Smooth muscle cell (in vitro differentiated cells): ENCODE data around the gene TMEM61. TPM values are rescaled to one million over a fixed set of nuclear protein-coding genes. Genes with fewer than 3 reads are reported as not detected.
"Not testable (repeated sequence)": the region's sequence is repeated elsewhere in the genome, so short reads cannot be mapped to it uniquely, and the experiment has no call there.

Experiments used
- DNase-seq: peaks from one replicate; lab custom pipeline; 2025; ENCODE audit not compliant: unreplicated experiment; lab: John Stamatoyannopoulos, UW
- H2AFZ ChIP-seq: fragments of 200-600 bp; sonication (generic); 2 replicates; pipeline ENCODE4 v1.6.0; 2016; ENCODE audit warnings: antibody characterized with exemption, low read depth, mild to moderate bottlenecking
- H3F3A ChIP-seq: fragments of 200-600 bp; sonication (generic); 2 replicates; pipeline ENCODE4 v1.6.0; 2017; ENCODE audit warnings: antibody characterized with exemption, low read depth
- H3K27ac ChIP-seq: fragments of 200-600 bp; sonication (generic); 2 replicates; pipeline ENCODE4 v1.5.1; 2016; ENCODE audit warnings: low read depth, mild to moderate bottlenecking
- H3K27me3 ChIP-seq: fragments of 200-600 bp; sonication (generic); 2 replicates; pipeline ENCODE4 v1.6.1; 2016; ENCODE audit warnings: low read depth, mild to moderate bottlenecking
- H3K36me3 ChIP-seq: fragments of 200-600 bp; sonication (generic); 2 replicates; pipeline ENCODE4 v1.5.1; 2016; ENCODE audit warnings: low read depth
- H3K4me1 ChIP-seq: fragments of 200-600 bp; sonication (generic); 2 replicates; pipeline ENCODE4 v1.5.1; 2016; ENCODE audit warnings: low read depth
- H3K4me2 ChIP-seq: fragments of 200-600 bp; sonication (generic); 2 replicates; pipeline ENCODE4 v1.6.0; 2016; ENCODE audit warnings: mild to moderate bottlenecking
- H3K4me3 ChIP-seq: fragments of 200-600 bp; sonication (generic); 2 replicates; pipeline ENCODE4 v1.5.1; 2016; ENCODE audit warnings: mild to moderate bottlenecking
- H3K79me2 ChIP-seq: fragments of 200-600 bp; sonication (generic); 2 replicates; pipeline ENCODE4 v1.6.0; 2016; ENCODE audit warnings: low read depth, mild to moderate bottlenecking
- H3K9ac ChIP-seq: fragments of 200-600 bp; sonication (generic); 2 replicates; pipeline ENCODE4 v1.6.0; 2016; ENCODE audit warnings: low read depth
- H3K9me3 ChIP-seq: fragments of 200-600 bp; sonication (generic); replicated peaks from 2 replicates; pipeline ENCODE4 v1.5.1; 2016; ENCODE audit warnings: low read depth
- H4K20me1 ChIP-seq: fragments of 200-600 bp; sonication (generic); 2 replicates; pipeline ENCODE4 v1.6.0; 2016; ENCODE audit warnings: low read depth
- CTCF ChIP-seq: fragments of 200-600 bp; sonication (generic); IDR thresholded peaks from 2 replicates; pipeline ENCODE4 v1.5.1; 2017; ENCODE audit warnings: borderline replicate concordance, mild to moderate bottlenecking, antibody characterized with exemption; ENCODE audit not compliant: insufficient read depth, poor library complexity, severe bottlenecking
- WGBS: methylation state at CpG from one replicate; pipeline ENCODE4 v1.1.7; 2016; ENCODE audit warnings: low lambda C conversion rate; 5-methylcytosine and 5-hydroxymethylcytosine counted together
- polyA plus RNA-seq: library from polyadenylated mRNA; unstranded; fragments of >200 nt; fragmentation: Nextera tagmentation; extraction: Ambion mirVana; gene quantifications from 2 replicates; pipeline ENCODE4 v1.2.1, GENCODE V29; 2016
- total RNA-seq: library from RNA; depleted of rRNA; stranded (reverse); fragments of >200 nt; gene quantifications from 2 replicates; pipeline ENCODE4 v1.2.3, GENCODE V29; 2014

The TMEM61 gene
- total and polyA plus RNA-seq, 2 experiments from 2014 or later = 0.13 to 0.86 TPM

DNA sequence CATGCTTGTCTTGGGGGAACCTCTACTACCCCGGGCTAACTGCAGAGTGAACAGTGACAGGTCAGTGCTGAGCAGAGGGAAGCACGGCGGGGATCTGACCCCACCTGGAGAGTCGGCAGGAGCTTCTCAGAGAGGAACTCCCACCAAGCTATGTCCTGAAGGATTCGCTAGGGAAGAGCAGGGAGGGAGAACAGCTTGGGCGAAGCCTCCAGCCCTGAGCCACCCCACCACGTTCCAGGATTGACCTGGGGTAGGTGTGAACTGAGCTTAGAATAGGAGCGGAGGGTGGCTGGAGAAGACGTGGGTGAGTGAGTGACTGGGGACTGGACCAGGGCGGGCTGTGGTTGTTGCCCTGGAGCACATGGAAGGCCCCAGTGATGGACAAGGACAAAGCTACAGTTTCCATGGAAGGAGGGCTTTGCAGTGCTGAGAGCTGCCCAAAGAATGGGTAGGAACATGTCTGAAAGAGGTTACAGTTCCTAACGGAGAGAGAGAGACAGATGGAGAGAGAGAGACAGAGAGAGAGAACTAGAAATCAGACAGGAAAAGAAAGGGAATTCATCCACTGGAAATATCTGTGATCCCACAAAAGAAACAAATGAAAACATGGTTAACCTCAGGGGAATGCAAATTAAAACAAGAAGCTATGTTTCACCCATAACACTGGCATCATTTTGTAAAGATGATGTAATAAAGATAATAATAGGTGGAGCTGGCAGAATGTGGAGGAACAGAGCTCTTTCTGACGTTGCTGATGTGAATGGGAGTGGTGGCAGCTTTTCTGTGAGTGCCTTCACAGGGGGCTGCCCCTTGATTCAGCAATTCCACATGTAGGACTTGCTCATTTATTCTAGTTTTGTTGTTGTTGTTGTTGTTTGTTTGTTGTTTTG lies 35.5 kb downstream of the TMEM61 start:
- no peak for DNase-seq
- 82% methylated on average over 12 of the region's 12 CpGs for WGBS

DNA sequence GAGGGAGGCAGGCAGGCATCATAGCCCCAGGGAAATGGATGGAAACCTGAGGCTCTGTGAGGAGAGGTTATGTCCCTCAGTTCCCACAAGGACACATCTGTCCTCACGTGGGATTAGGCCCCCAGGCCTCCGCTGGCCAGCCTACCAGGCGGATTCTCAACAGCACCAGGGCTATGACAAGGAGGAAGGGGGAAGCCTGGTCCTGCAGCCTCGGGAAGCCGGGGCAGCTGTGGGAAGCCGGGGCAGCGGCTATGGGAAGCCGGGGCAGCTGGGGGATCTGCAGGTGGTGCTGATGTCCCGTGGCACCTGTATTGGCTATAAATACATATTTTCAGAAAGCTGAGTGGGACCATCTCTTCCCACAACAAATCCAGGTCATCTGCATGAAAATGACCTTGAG lies 38.0 kb downstream of the TMEM61 start:
- no peaks in the 10 kb centered on the region for H3K27me3 ChIP-seq
- 91% methylated on average over 9 of the region's 9 CpGs for WGBS
- no peaks in the 10 kb centered on the region for H3K36me3 ChIP-seq
- H3K4me1 ChIP-seq = no peaks in the 10 kb centered on the region
- no peaks in the 10 kb centered on the region for H3F3A ChIP-seq
- no peak overlapping the region for H3K4me2 ChIP-seq
- H2AFZ ChIP-seq = no peak overlapping the region
- no peak overlapping the region for H3K27ac ChIP-seq
- no peaks in the 10 kb centered on the region for H4K20me1 ChIP-seq
- no peaks in the 10 kb centered on the region for H3K9me3 ChIP-seq
- no peaks in the 10 kb centered on the region for H3K79me2 ChIP-seq
- no peak overlapping the region for H3K4me3 ChIP-seq
- TF ChIP-seq CTCF = no peak
- no peak overlapping the region for H3K9ac ChIP-seq
- DNase-seq = no peak

More for the DNA sequence above, 35.5 kb downstream of the TMEM61 start:
- Histone ChIP-seq H3K79me2 (no peaks in the 10 kb centered on the region), H3K9ac (no peak overlapping the region), H3K4me2 (no peak overlapping the region), H3K27ac (no peak overlapping the region), H3K36me3 (no peaks in the 10 kb centered on the region), H3K4me1 (no peaks in the 10 kb centered on the region), H2AFZ (no peak overlapping the region), H3K9me3 (no peaks in the 10 kb centered on the region), H3K4me3 (no peak overlapping the region), H4K20me1 (no peaks in the 10 kb centered on the region), H3F3A (no peaks in the 10 kb centered on the region), H3K27me3 (peaks cover 2% of the 10 kb centered on the region)
- no peak for TF ChIP-seq CTCF

DNA sequence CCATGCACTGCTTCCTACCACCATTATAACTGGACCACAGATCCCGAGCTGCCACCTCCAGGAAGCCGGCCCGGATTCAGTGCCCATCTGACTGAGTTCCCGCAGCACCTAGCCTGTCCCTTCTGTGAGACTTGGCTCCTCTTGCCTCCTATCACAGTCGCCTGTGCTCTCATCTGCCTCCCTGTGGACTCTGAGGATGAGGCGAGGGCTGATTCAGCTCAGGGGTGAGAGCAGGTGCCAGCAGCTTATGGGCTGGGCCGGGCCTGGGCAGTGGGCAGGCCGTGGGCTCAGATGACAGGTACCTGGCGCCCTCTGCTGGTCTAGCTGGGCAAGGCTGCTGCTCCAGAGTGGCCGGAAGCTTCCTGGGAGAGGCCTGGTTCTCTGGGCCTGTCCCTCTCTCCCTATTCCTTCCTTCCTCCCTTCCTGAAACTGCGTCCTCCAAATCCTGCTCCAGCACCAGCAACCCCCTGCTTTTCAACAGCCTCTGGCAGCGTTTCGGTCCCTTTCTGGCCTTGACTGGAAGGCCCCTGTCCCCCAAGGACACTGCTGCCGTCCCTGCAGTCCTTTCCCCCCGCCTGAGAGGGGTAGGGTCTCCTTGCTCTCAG lies 41.6 kb downstream of the TMEM61 start:
- Histone ChIP-seq H3K36me3 (no peaks in the 10 kb centered on the region), H2AFZ (no peak overlapping the region), H3K79me2 (no peaks in the 10 kb centered on the region), H3K27ac (no peak overlapping the region), H3F3A (no peaks in the 10 kb centered on the region), H3K4me3 (no peak overlapping the region), H3K9me3 (no peaks in the 10 kb centered on the region), H3K4me2 (no peak overlapping the region), H3K27me3 (no peaks in the 10 kb centered on the region), H3K4me1 (no peaks in the 10 kb centered on the region), H3K9ac (no peak overlapping the region), H4K20me1 (no peaks in the 10 kb centered on the region)
- TF ChIP-seq CTCF = peak; percentile 86
- 41% methylated on average over 14 of the region's 15 CpGs for WGBS
- DNase-seq = peak; percentile 48

GRCh38 chr1:55024163-55024562 lies 43.7 kb downstream of the TMEM61 start:
- WGBS = 51% methylated on average over 10 of the region's 10 CpGs
- not testable (repeated sequence) for H3K4me3 ChIP-seq, H3K36me3 ChIP-seq, DNase-seq, H3F3A ChIP-seq, H3K79me2 ChIP-seq, H3K4me1 ChIP-seq, H3K9me3 ChIP-seq, H3K27me3 ChIP-seq, H3K9ac ChIP-seq, H4K20me1 ChIP-seq, H3K27ac ChIP-seq, H3K4me2 ChIP-seq, H2AFZ ChIP-seq

GRCh38 chr1:55026682-55027081 lies 46.3 kb downstream of the TMEM61 start:
- DNase-seq, H3K4me1 ChIP-seq, H4K20me1 ChIP-seq, H3K27me3 ChIP-seq, H3K9ac ChIP-seq, H3K36me3 ChIP-seq, H3K4me3 ChIP-seq, H3K9me3 ChIP-seq, H3F3A ChIP-seq, H3K79me2 ChIP-seq, H2AFZ ChIP-seq, H3K4me2 ChIP-seq: not testable (repeated sequence)
- WGBS = 58% methylated on average over 3 of the region's 3 CpGs
- H3K27ac ChIP-seq = peak overlapping the region; percentile 65

GRCh38 chr1:55031098-55031497 lies 50.7 kb downstream of the TMEM61 start:
- not testable (repeated sequence) for DNase-seq, H3K9me3 ChIP-seq, H3K9ac ChIP-seq, H3K36me3 ChIP-seq, H2AFZ ChIP-seq, H3K4me3 ChIP-seq, H3K27ac ChIP-seq, H4K20me1 ChIP-seq, H3K79me2 ChIP-seq, H3K4me1 ChIP-seq, H3F3A ChIP-seq, H3K4me2 ChIP-seq, H3K27me3 ChIP-seq
- WGBS = 97% methylated on average over 5 of the region's 5 CpGs
